DND-41 (cell line): ENCODE data around the gene ABCA2.
A peak's percentile ranks its signal among the peaks of the same experiment; 100 is the strongest.

Experiments used
- ATAC-seq: fragments of 200-7000 bp; cut with Tn5 transposase; 3 replicates; pipeline ENCODE4 v1.9.1; 2021; ENCODE audit warnings: low read depth; ENCODE audit not compliant: insufficient read depth
- DNase-seq: peaks from one replicate; pipeline ENCODE4 v3.0.0-alpha.2; 2020
- H2AFZ ChIP-seq: 2 replicates; pipeline ENCODE4 v1.6.0; 2012; ENCODE audit warnings: low read depth, low read length
- H3K27ac ChIP-seq: 2 replicates; pipeline ENCODE4 v1.5.1; 2012; ENCODE audit warnings: low read length, inconsistent platforms
- H3K27me3 ChIP-seq: fragments of 200-600 bp; sonication (generic); 2 replicates; pipeline ENCODE4 v1.6.0; 2012; ENCODE audit warnings: low read length, mild to moderate bottlenecking, inconsistent platforms; ENCODE audit not compliant: insufficient read depth, poor library complexity
- H3K36me3 ChIP-seq: 2 replicates; pipeline ENCODE4 v1.5.1; 2012; ENCODE audit warnings: low read length, inconsistent platforms; ENCODE audit not compliant: insufficient read depth
- H3K4me1 ChIP-seq: 2 replicates; pipeline ENCODE4 v1.5.1; 2012; ENCODE audit warnings: mild to moderate bottlenecking, low read length; ENCODE audit not compliant: insufficient read depth
- H3K4me2 ChIP-seq: 2 replicates; pipeline ENCODE4 v1.6.0; 2012; ENCODE audit warnings: mild to moderate bottlenecking, moderate library complexity, low read length, inconsistent platforms; ENCODE audit not compliant: insufficient read depth
- H3K4me3 ChIP-seq, 2 experiments: fragments of 200-600 bp in 1 of 2; shearing (Covaris generic) in 1 of 2; 2 replicates each; pipeline ENCODE4 v1.5.1; 2012 to 2016; ENCODE audit warnings: inconsistent platforms in 2 of 2, low read length in 2 of 2, mild to moderate bottlenecking in 2 of 2, low read depth in 1 of 2, moderate library complexity in 1 of 2
- H3K79me2 ChIP-seq: 2 replicates; pipeline ENCODE4 v1.6.0; 2012; ENCODE audit warnings: low read length, inconsistent platforms; ENCODE audit not compliant: insufficient read depth
- H3K9ac ChIP-seq: 2 replicates; pipeline ENCODE4 v1.6.0; 2012; ENCODE audit warnings: low read depth, mild to moderate bottlenecking, inconsistent platforms, low read length, moderate library complexity
- H3K9me3 ChIP-seq: 2 replicates; pipeline ENCODE4 v1.5.1; 2012; ENCODE audit warnings: low read length, moderate library complexity, mild to moderate bottlenecking, inconsistent platforms; ENCODE audit not compliant: insufficient read depth, severe bottlenecking
- H4K20me1 ChIP-seq: 2 replicates; pipeline ENCODE4 v1.6.0; 2012; ENCODE audit warnings: low read length; ENCODE audit not compliant: insufficient read depth
- EZH2 ChIP-seq: IDR thresholded peaks from 3 replicates; pipeline ENCODE4 v1.6.1; 2012; ENCODE audit warnings: borderline replicate concordance, low read depth, mild to moderate bottlenecking, moderate library complexity, low read length, inconsistent platforms; ENCODE audit not compliant: severe bottlenecking
- TF ChIP-seq, protein P1 (sequence below): IDR thresholded peaks from 2 replicates; pipeline ENCODE4 v1.5.1; 2012; ENCODE audit warnings: borderline replicate concordance, low read length, moderate library complexity, mild to moderate bottlenecking; ENCODE audit not compliant: poor library complexity, severe bottlenecking; ENCODE audit errors: extremely low read depth

Gene ABCA2

GRCh38 chr9:137009938-137010732, 17.9 kb downstream of the ABCA2 start:
- H3K27me3 ChIP-seq, result no peaks in the 10 kb centered on the region
- ATAC-seq, result 0 out of 3 replicates have a peak, but pooled peaks have one; percentile 31
- no peak overlapping the region for H3K4me3 ChIP-seq
- no peaks in the 10 kb centered on the region for H3K4me1 ChIP-seq
- H3K27ac ChIP-seq, result no peak overlapping the region
- no peaks in the 10 kb centered on the region for H3K9me3 ChIP-seq
- H3K4me2 ChIP-seq, result no peak overlapping the region
- no peaks in the 10 kb centered on the region for H4K20me1 ChIP-seq
- no peak overlapping the region for H2AFZ ChIP-seq
- TF ChIP-seq, protein P1, sequence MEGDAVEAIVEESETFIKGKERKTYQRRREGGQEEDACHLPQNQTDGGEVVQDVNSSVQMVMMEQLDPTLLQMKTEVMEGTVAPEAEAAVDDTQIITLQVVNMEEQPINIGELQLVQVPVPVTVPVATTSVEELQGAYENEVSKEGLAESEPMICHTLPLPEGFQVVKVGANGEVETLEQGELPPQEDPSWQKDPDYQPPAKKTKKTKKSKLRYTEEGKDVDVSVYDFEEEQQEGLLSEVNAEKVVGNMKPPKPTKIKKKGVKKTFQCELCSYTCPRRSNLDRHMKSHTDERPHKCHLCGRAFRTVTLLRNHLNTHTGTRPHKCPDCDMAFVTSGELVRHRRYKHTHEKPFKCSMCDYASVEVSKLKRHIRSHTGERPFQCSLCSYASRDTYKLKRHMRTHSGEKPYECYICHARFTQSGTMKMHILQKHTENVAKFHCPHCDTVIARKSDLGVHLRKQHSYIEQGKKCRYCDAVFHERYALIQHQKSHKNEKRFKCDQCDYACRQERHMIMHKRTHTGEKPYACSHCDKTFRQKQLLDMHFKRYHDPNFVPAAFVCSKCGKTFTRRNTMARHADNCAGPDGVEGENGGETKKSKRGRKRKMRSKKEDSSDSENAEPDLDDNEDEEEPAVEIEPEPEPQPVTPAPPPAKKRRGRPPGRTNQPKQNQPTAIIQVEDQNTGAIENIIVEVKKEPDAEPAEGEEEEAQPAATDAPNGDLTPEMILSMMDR, result no peak
- no peak for TF ChIP-seq EZH2
- H3K36me3 ChIP-seq, result no peaks in the 10 kb centered on the region
- no peaks in the 10 kb centered on the region for H3K79me2 ChIP-seq
- DNase-seq, result no peak
- no peak overlapping the region for H3K9ac ChIP-seq

DNA sequence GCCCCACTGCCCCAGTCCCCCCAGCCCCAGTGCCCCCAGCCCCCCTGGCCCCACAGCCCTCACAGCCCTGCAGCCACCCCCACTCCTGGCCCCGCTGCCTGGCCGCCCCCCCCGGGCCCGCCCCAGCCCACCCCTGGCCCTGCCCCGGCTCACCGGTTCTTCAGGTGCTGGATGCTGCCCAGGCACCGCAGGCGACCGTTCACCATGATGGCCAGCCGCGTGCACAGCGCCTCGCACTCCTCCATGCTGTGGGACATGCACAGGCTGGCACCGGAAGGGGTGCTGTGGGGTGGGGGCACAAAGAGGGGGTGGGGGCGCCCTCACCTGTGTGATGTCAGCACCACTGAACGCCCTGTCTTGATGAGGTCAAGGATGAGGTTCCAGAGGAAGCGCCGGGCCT, 18.8 kb downstream of the ABCA2 start:
- no peak for DNase-seq
- no peak overlapping the region for H2AFZ ChIP-seq
- H3K27me3 ChIP-seq, result no peaks in the 10 kb centered on the region
- no peaks in the 10 kb centered on the region for H4K20me1 ChIP-seq
- H3K4me1 ChIP-seq, result no peaks in the 10 kb centered on the region
- H3K79me2 ChIP-seq, result no peaks in the 10 kb centered on the region
- no peak overlapping the region for H3K27ac ChIP-seq
- H3K4me3 ChIP-seq, result no peak overlapping the region
- no peak for TF ChIP-seq EZH2
- TF ChIP-seq, protein P1, result no peak
- no peaks in the 10 kb centered on the region for H3K36me3 ChIP-seq
- H3K9me3 ChIP-seq, result no peaks in the 10 kb centered on the region
- H3K4me2 ChIP-seq, result no peak overlapping the region
- no peak for ATAC-seq
- no peak overlapping the region for H3K9ac ChIP-seq

GRCh38 chr9:137008312-137008711, 19.7 kb downstream of the ABCA2 start:
- H3K79me2 ChIP-seq, result no peaks in the 10 kb centered on the region
- no peaks in the 10 kb centered on the region for H4K20me1 ChIP-seq
- TF ChIP-seq EZH2, result no peak
- TF ChIP-seq, protein P1, result no peak
- H2AFZ ChIP-seq, result no peak overlapping the region
- H3K9me3 ChIP-seq, result no peaks in the 10 kb centered on the region
- DNase-seq (no peak), ATAC-seq (no peak)
- no peaks in the 10 kb centered on the region for H3K4me1 ChIP-seq
- H3K27me3 ChIP-seq, result no peaks in the 10 kb centered on the region
- H3K9ac ChIP-seq, result no peak overlapping the region
- H3K4me3 ChIP-seq, result no peak overlapping the region
- H3K36me3 ChIP-seq, result no peaks in the 10 kb centered on the region
- no peak overlapping the region for H3K27ac ChIP-seq
- no peak overlapping the region for H3K4me2 ChIP-seq
